Stimulated activated CD4-positive, alpha-beta T cell treated with anti-CD3 and anti-CD28 coated beads, Interleukin-15, amount 100 ng/mL, for 24 hours (primary cell): ENCODE data around the gene NEK6.
"Not testable (repeated sequence)": the region's sequence is repeated elsewhere in the genome, so short reads cannot be mapped to it uniquely, and the experiment has no call there.

Experiments used
- DNase-seq: peaks from one replicate; pipeline ENCODE4 v3.0.0-alpha.2; 2020

Gene NEK6

DNA sequence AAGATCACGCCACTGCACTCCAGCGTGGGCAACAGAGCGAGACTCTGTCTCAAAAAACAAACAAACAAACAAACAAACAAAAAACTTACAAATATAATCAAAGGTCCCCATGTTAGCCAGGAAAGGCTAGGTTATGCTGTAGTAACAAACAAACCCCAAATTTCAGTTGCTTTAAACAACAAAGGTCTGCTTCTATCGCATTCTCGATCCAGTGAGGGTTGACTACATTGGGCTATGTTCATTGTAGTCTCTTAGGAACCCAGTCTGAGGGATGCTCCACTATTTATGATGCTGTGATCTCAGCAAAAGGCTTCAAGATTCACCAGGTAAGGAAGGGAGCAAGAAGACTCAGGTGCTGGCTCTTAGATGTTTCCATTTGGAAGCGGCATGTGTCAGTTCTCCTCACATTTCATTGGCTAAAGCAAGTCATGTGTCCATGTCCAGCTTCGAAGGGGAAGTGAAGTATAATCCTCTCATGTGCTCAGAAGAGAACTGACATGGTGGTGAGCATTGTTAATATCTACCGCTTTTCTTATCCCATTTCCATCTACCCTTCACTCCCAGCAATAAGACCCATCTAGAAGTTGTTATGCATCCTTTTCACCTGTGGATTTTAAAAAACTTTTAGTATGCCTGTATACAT, 26.5 kb upstream of the NEK6 start:
- DNase-seq, result no peak

DNA sequence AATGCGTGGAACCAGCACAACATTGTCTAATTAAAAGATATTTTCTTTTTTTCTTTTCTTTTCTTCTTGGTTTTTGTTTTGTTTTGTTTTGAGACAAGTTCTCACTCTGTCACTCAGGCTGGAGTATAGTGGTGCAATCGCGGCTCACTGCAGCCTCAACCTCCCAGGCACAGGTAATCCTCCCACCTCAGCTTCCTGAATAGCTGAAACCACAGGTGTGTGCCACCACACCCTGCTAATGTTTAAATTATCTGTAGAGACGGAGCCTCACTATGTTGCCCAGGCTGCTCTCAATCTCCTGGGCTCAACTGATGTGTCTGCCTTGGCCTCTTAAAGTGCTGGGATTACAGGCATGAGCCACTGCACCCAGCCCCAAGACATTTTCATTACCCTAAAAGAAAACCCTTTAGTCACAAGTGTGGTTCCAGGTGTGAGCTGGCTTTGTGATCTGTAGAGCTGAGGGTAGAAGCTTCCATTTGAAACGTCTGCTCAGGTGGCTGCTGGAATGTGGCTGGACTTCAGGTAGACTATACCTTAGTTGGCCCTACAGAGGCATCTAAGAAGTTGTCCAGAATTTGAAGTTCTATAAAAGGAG, 19.1 kb upstream of the NEK6 start:
- no peak for DNase-seq

DNA sequence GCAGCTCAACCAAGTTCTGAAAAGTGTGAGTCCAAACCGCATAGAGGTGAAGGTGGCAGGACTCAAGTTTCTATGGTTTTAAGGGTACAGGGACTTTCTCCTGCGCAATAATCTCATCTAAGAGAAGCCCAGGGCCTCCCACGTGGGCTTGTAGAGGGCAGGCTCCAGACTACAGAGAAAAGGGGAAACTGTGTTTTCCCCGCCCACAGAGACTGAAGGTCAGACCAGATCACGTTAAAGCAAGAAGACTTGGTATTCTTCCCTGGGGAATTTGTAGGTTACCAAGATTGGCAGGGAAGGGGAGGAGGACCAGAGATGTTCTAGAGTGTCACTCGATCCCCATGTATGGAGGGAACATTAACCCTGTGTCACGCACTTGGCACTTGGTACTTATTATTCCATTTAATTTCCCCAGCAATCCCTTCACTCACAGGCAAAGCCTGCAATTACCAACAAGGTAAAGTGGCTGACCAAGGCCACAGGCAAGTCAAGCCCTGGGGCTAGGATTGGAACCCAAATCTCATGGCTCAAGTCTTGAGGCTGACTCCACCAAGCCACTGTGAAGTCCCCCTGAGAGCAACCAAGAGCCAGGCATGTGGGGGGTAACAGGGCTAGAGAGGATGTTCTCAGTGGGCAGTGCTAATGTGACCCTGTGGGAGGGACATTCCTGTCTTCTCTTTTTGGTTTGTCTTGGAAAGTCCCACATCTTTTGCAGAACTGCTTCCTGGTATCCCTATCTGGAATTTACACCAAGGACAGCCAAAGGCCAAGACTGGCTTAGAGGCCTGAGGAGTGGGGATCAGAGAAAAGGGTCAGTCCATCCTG, 18.3 kb upstream of the NEK6 start:
- no peak for DNase-seq

DNA sequence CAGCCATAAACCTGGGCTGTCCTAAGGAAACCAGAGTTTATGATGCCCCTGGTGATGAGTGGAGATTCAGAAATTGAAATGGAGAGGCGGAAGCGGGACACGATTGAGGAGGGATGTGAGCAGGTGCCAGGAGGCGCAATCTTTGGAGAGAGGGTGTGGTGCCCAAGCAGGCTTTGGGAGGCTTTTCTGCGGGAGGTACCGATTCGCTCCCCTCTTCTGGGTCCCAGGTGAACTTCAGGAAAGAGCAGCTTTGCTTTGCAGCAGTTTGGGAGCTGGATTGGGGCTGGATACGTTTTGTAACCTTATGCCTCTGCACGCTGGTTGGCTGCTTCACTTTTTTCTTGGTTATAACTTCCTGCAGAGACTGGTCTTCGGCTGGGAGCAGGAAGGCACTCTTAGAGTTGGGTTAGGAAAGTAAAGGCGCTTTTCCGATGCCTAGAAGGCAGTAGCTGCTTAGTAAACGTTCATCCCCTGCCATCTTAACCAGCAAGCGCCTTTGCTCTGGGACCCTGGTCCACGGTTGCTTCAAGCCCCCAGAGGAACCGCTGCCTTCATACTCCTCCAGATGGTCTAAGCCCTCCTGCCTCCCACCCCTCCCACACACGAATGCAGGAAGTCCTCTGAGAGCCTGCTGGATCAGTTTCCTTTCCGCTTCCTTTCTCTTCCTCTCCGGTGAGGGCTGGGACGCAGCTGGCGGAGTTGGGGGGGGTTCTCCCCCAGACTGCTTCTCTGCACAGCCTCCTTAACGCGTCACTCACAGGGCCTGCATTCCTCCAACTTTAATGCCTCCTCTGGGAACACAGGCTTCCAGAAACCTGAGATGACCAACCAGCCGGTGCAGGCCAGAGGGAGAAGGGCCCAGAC, 15.2 kb upstream of the NEK6 start:
- DNase-seq, result no peak

DNA sequence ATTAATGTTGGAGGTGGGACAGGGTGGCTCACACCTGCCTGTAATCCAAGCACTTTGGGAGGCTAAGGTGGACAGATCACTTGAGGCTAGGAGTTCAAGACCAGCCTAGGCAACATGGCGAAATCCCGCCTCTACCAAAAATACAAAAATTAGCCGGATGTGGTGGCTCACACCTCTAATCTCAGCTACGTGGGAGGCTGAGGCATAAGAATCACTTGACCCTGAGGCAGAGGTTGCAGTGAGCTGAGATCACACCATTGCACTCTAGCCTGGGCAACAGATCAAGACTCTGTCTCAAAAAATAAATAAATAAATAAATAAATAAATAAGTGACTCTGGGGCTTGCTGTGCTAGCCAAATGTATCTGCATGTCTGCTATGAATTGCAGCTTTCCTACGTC, 10.4 kb upstream of the NEK6 start:
- not testable (repeated sequence) for DNase-seq

DNA sequence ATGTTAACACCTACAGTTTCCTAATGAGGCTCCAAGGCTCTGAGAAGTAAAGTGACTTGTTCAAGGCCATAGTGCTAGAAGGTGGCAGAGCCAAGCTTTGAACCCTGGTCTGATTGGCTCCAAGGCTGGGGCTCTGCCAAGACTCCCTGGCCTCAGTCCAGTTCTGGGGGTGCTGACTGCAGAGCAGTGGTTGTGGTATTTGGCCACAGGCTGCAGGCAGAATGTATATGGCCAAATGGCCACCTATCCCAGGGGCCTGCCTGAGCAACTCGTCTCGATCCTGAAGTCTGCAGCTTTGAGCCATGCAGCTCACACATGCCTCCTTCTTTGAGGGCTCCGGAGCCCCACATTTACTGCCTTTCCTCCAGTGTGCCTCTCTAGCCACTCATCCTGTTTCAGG, 9.7 kb upstream of the NEK6 start:
- DNase-seq, result no peak

DNA sequence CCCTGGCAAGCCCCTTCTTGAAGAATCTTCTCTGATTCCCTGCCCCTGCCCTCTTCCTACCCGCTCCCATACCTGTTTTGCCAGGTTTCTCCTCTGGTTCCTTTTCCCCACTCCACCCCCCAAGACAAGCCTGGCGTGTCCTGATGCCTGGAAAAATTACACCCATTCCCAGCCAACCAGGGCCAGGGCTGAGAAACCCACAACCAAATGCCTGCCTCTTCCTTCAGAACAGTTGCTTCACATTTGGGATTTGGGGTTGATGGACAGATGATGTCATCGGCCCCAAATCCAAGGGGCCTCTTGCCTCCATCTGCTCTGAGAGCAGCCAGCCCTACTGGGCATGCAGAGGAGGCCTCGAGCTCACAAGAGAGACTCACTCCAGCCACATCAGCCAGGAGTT, 8.8 kb upstream of the NEK6 start:
- DNase-seq, result no peak

DNA sequence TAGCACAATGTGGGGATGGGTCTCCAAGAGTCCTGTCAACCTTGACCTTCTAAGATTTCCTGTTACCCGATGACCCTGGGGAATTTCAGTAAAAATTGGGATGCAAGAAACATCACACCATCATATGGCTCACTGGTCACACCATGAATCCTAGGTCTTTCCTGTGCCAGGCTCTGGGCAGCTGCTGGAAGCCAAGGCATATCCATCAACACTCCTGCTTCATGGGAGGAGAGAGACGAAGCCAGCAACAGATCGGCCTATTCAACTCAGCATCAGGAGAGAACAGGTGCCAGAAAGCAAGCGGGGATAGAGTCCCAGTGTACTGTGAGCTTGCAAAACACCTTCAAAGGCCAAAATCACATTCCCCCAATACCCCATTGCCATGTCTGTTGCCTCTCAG, 6.5 kb upstream of the NEK6 start:
- DNase-seq, result no peak

DNA sequence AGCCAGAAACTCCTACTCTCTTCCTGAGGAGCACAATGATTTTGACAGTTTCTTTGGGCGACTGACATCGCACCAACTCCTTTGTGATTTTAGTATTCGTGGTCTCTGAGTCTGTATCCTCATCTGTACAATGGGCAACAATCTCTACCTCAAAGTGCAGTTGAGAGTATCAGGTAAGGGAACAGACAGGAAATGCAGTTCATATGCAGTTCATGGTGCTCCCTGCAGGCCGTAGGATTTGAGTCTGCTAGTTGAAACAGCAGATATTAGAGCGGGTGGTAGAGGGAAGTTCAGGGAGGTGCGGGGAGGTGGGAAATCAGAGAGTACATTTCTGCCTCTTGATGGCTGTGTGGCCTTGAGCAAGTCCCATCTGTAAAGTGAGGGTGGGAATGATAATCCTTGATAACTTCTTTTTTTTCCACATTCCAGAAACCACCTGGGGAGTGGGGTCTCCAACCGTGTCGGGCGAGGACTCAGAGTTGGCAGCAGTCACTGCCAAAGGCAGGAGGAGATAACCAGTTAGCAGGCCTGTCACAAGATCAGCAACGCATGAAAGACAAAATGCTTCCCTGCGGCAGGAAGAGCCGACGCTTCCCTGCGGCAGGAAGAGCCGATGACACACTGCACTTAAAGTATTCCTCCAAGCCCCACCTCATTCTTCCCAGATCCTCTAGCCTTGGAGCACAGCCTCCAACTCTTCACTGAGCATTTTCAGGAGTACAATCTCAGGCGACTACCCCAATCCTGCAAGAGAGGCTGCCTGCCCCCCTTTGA, 6.0 kb upstream of the NEK6 start:
- DNase-seq, result no peak

DNA sequence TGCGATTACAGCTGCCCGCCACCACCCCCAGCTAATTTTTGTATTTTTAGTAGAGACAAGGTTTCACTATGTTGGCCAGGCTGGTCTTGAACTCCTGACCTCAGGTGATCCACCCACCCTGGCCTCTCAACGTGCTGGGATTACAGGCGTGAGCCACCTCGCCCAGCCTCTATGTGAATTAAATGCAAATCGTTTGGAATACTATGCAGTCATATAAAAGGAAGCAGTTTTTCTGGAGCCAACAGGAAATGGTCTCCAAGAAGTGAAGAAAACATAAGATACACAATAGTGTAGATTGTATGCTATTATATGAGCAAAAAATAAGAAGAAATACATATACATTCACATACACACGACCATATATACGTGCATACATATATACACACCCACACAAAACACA, 4.9 kb upstream of the NEK6 start:
- DNase-seq, result not testable (repeated sequence)

DNA sequence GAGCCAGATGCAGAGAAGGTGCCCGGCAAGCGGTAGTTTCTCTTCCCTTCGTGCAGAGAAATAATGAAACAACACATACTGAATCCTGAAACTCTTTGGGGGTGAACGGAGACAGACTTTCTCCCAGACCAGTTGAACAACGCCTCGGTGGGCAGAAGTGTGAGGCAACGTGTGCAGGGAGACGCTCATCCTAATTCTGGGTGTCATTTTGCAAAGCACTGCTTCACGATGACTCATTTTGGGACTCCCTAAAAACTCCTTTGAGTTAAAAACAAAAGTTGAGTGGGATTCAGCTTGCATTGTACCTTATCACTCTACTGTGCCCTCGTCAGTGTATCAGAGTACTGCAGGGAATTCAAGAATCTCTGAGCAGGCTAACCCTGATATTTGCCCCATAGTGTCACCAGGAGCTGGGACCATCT, 3.5 kb upstream of the NEK6 start:
- DNase-seq, result peak; percentile 73

DNA sequence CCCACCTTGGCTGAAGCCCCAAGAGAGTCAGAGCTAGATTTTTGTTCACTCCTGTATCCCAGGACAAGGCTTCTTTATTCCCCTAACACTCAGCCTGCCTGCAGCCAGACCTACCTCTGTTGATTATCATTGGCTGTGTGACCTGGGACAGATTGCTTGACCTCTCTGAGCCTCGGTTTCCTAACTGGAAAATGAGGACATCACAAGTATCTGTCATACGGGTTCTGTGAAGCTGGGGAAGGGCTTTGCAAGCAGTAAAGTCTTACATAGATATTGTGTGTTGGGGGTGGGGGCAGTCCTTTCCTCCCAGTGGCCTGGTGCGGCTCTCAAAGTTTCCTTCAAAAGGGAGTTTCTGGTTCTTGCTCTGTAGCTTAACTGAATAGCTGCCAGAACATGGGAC, 2.5 kb upstream of the NEK6 start:
- DNase-seq, result no peak

DNA sequence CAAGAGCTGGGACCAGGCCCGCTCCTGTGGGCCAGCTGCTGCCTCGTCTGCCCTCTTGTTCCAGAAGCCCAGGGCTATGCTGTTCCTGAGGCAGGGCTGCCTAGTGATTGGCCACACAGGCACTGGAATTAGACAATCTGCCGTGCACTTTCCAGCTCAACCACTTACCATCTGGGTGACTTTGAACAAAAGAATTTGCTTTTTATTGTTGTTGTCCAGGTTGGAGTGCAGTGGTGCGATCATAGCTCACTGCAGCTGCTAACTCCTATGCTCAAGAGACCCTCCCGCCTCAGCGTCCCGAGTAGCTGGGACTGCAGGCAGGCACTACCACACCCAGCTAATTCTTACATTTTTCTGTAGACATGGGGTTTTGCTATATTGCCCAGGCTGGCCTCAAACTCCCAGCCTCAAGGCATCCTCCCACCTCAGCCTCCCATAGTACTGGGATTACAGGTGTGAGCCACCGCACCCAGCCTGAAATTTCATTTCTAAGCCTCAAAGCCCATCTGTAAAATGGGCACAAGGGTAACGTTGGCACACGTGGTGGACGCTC, 1.2 kb upstream of the NEK6 start:
- DNase-seq, result no peak

DNA sequence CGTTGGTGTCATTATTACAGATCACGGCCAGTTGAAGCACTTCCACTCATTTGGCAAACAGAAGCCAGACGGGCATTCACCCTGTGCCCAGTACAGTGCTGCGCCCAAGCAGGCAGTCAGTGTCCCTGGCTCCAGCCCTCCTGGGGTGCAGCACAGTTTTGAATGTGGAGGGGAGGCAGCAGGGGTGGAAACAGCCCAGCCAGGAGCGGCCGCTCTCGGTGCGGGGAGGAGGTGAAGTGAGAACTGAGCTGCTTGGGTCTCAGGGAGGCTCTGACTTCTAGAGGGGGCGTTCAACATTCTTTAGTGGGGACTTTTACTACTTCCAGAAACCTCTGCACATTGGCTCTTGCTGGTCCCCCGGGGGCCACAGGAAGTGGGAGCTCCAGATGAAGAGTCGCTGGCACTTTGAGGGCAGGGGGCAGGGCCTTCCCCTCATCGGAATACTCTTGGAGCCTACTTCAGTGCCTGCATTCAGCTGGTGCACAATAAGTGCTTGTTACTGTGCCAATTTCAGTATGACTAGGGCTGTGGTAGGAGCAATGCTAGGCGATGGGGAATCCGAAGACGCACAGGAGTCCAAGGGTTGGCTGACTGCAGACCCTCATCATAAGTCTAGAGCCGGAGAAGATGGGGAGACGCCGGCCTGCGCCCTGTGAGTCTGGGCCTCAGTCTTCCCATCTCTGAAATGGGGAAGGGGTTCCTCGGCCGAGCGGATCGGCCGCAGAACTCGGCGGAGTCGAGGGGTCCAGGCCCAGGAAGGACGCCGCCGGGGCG, 492 bp upstream of the NEK6 start:
- no peak for DNase-seq

DNA sequence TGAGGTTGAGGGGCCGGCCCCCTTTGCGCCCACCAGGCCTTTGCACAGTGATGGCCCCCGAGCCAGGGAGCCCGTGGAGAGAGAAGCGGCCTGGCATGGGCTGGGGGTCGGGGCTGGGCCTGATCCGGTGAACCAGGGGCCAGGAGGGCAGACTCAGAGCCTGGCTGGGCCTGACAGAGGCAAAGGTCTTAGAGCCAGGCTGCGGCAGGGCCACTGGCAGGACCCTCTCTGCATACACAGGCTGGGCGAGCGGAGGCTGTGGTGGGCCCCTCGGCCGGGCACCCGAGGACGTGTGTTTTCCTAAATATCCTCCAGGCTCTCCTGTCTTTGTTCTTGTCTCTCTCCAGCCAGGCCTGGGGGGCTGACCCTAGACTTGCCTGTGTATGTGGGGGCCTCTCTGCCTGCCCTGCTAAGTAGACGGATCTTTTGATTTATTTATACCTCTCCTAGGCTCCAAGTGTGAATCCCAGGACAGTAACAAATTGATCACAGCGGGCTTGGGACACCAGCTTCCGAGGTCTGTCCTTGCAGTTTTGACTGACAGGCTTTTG, 933 bp downstream of the NEK6 start:
- no peak for DNase-seq

DNA sequence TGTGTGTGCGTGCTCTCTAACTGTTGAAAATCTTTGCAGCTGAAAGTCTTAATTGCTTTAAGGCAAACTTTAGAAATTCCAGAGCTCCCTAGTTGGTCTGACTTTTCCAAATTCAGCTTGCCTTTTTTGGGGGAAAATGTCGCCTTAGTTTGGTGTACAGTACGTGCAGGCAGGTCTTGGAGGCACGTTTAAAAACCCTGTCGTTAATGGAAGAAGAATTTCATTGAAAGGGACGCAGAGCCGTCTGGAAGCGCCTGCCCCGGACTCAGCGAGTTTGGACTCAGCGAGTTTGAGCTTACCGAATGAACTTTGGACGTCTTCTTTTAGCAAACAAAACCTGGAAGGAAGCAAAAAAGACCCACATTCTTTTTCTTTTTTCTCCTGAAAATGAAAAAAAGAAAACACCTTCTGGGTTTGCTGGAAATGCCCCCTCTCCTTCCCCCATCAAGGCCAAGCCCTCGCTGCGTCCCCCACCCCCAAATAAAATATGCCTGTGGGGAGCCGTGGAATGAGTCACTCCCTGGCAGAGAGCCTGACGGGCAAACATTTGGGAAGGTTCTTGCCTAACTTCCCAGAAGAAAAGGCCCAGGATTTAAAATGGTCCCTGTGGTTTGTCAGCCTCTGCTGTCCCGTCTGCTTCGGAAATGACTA, 1.5 kb downstream of the NEK6 start:
- no peak for DNase-seq

DNA sequence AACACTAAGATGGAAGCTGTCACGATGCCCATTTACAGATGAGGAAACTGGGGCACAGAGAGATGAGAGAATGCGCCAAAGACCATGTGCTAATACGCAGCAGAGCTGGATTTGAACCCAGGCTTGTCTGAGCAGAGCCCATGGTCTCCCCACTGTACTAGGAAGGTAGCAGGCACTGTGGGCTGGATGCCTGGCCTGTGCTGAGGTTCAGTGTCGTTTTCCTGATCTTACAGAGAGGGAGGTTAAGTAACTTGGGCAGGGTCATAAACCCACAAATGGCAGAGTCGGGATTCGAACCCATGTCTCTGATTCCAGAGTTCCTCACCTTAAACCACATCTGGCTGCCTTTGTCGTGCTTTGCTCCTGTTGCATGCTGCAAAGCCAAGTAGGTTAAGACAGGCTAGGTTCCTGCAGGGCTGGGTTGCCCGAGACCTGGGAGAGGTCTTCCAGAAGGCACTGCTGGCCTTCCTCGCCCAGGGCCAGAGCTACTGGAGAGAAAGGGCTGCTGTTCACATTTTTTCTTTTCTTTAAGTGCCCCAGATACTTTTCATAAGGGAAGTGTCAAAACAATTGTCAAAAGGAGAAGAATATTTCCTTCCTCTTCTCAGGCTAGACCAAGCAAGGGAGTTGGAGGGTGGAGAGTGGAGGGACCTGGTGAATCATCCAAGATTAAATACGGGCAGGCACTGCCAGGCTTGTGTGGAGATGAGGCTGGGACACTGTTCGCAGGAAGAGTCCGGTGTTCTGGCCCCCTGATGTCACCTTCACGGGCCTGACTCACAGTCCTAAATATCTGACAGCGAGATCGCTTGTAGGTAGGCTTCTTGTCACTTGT, 3.2 kb downstream of the NEK6 start:
- DNase-seq, result no peak

DNA sequence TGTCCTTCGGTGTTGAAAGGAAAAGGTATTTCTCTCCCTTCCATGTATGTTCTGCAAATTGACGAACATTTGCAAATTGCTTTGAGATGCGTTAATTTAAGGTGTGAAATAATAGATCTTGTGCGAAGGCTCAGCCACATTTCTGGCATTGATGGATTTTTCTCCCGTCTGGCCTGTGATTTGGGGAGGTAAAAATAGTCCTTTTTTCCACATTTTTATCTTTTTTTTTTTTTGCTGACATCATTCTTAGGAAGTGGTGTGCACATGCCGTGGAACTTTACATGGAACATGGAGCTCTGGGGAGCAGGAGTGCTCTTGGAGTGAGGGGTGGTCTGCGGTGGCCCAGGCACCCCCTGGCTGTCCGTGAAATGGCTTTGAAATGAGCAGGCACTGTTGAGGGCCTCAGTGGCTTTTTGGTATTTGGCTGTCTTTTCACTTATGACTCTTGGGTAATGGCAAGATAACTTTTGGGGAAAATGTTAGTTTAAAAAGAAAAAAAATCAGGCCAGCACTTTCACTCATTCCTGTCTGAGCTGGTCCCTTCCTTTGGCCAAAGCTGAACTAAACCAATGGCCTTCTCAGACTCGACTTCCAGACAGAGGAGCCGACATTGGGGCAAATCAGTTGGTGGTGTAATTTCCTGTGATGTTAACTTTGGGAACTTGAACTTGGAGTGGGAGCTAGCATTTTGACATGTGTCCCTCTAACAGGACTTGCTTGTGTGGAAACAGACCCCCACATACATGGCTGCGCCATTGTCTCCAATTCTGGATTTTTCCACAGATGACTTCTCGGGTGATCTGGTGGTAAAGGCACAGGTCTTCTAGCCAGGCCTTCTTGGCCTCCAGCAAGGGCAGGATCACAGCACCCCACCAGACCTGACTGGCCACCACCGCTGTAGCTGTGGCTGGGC, 4.2 kb downstream of the NEK6 start:
- DNase-seq, result no peak

DNA sequence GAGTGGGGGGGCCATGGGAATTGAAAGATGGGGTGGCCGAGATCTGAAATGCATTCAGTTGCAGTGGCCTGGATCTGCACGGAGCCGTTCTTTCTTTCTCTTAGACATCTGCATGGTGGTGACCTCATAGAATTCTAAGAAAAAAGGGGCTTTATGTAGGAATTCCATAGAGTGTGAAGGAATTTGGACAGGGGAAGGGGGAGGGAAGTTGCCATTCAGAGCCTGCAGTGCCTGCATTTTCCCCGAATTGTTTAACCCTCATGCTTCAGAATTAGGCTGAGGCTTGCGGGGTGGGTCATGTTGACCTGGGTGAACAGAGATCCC, 4.9 kb downstream of the NEK6 start:
- no peak for DNase-seq
